ENCODE data around the gene CEP83. TPM values are rescaled to one million over a fixed set of nuclear protein-coding genes. Genes with fewer than 3 reads are reported as not detected.

The CEP83 gene
- total and polyA plus RNA-seq, 2 donors from 2014 or later, result 3.2 to 17.1 TPM

DNA sequence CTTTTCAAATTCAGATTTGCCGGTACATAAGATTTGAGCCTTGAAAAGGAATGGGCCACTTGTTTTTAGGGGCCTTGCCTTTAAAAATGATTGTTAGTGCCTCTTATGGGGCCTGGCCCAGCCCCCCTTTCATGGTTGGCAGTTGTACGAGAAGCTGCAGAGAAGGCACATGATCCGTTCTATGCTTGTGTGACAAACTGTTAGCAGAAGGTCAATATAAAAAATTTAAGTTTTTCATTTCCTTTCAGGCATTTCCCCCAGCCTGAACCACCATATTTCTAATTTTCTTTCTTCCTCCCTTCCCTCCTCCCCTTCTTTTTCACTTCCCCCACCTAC is 192.2 kb downstream of the CEP83 start:
- H3K4me3 ChIP-seq (ENCODE audit: low read length in 3 of 3), result no peak overlapping the region
- TF ChIP-seq, protein P1, sequence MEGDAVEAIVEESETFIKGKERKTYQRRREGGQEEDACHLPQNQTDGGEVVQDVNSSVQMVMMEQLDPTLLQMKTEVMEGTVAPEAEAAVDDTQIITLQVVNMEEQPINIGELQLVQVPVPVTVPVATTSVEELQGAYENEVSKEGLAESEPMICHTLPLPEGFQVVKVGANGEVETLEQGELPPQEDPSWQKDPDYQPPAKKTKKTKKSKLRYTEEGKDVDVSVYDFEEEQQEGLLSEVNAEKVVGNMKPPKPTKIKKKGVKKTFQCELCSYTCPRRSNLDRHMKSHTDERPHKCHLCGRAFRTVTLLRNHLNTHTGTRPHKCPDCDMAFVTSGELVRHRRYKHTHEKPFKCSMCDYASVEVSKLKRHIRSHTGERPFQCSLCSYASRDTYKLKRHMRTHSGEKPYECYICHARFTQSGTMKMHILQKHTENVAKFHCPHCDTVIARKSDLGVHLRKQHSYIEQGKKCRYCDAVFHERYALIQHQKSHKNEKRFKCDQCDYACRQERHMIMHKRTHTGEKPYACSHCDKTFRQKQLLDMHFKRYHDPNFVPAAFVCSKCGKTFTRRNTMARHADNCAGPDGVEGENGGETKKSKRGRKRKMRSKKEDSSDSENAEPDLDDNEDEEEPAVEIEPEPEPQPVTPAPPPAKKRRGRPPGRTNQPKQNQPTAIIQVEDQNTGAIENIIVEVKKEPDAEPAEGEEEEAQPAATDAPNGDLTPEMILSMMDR (IDR thresholded peaks at IDR 0.05; ENCODE audit: borderline replicate concordance, extremely low read depth, insufficient read depth), result no peak
- H3K9me3 ChIP-seq (ENCODE audit: control insufficient read depth in 2 of 3, insufficient read depth in 1 of 3, low read length in 3 of 3), result no peaks in the 10 kb centered on the region
- FAIRE-seq, result no peak
- no peaks in the 10 kb centered on the region for H3K36me3 ChIP-seq (ENCODE audit: control insufficient read depth in 2 of 3, insufficient read depth in 3 of 3, low read length in 3 of 3)
- no peak overlapping the region for H3K9ac ChIP-seq (ENCODE audit: low read length in 3 of 3)
- H3K27ac ChIP-seq (ENCODE audit: low read depth in 2 of 2, low read length in 2 of 2), result no peak overlapping the region
- no peaks in the 10 kb centered on the region for H3K4me1 ChIP-seq (ENCODE audit: control insufficient read depth in 2 of 3, insufficient read depth in 2 of 3, low read depth in 1 of 3, low read length in 3 of 3)
- no peaks in the 10 kb centered on the region for H3K27me3 ChIP-seq (ENCODE audit: control insufficient read depth, insufficient read depth, low read length)
- intact Hi-C loops (cut with DNase I), result no loop called here
- DNase-seq, result no peak

DNA sequence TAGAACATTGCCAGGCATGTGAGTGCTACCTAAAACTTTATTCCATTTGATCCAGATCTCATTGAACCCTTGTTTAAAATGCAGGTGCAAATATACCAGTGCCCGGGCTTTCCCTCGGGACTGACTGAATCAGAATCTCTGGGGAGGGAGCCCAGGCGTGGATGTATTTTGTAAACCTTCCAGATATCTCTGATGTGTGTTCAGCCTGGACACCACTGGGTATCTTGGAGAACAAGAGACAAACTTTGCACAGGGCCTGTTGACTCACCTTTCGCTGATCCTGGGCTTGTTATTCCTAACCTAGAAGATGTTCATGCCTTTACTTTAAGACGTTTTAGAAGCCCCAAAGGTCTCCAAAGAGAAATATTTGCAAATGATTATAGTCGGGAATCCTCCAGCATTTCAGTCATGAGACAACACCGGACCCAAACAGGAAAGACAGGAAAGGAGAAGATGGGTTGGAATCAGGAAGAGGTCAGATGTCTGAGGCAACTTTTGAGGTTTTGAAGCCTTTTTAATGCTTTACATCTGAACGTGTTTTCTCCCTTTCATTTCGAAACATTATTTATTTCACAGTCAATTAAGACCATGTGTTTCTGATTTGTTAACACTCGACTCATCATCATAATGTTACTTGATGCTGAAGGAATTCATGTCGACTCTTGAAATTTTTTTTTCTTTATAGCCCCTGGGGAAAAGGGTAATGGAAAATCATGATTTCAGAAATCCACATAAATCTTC is 192.7 kb downstream of the CEP83 start:
- no peak overlapping the region for H3K4me3 ChIP-seq (ENCODE audit: low read length in 3 of 3)
- intact Hi-C loops (cut with DNase I), result no loop called here
- no peak overlapping the region for H3K27ac ChIP-seq (ENCODE audit: low read depth in 2 of 2, low read length in 2 of 2)
- no peak overlapping the region for H3K9ac ChIP-seq (ENCODE audit: low read length in 3 of 3)
- no peaks in the 10 kb centered on the region for H3K36me3 ChIP-seq (ENCODE audit: control insufficient read depth in 2 of 3, insufficient read depth in 3 of 3, low read length in 3 of 3)
- no peaks in the 10 kb centered on the region for H3K9me3 ChIP-seq (ENCODE audit: control insufficient read depth in 2 of 3, insufficient read depth in 1 of 3, low read length in 3 of 3)
- H3K4me1 ChIP-seq (ENCODE audit: control insufficient read depth in 2 of 3, insufficient read depth in 2 of 3, low read depth in 1 of 3, low read length in 3 of 3), result peaks cover 0 to 3% (median under 1%) of the 10 kb centered on the region in 3 donors
- H3K27me3 ChIP-seq (ENCODE audit: control insufficient read depth, insufficient read depth, low read length), result no peaks in the 10 kb centered on the region
- no peak for DNase-seq
- TF ChIP-seq, protein P1 (IDR thresholded peaks at IDR 0.05; ENCODE audit: borderline replicate concordance, extremely low read depth, insufficient read depth), result no peak
- FAIRE-seq, result no peak

DNA sequence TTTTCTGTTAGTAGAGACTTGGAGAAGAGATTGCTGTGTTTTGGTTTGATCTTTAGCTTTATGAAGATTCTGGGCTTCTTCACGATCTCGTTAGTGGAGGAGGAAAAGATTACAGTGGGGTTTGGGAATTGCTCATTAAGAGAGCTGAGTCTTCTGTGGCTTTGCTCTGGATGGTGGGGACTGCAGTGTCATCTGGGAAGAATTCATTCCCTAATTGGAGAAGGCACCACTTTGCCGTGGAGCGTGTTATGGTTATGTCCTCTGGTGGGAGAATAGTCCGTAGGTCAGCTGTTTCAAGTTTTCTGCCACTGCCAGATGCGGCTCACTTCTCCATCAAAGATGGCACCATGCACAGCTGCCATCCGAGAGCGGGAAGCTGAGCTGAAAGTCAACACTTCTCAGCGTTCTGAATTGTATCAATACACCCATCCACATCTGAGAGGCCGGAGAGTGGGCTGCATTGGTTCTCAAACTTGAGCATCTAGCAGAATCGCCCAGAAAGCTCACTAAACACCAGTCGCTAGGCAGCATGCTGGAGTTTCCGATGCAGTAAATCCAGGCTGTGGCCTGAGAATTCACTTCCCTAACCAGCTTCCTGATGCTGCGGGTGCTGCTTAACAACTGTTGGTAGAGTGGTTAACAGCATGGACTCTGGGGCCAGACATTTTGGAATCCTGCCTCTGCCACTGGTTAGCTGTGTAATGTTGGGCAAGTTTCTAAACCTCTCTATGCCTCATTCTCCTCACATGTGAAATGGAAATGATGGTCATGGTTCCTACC is 193.5 kb downstream of the CEP83 start:
- H3K9ac ChIP-seq (ENCODE audit: low read length in 3 of 3), result no peak overlapping the region
- intact Hi-C loops (cut with DNase I), result no loop called here
- no peaks in the 10 kb centered on the region for H3K36me3 ChIP-seq (ENCODE audit: control insufficient read depth in 2 of 3, insufficient read depth in 3 of 3, low read length in 3 of 3)
- no peaks in the 10 kb centered on the region for H3K27me3 ChIP-seq (ENCODE audit: control insufficient read depth, insufficient read depth, low read length)
- DNase-seq, result no peak
- no peaks in the 10 kb centered on the region for H3K9me3 ChIP-seq (ENCODE audit: control insufficient read depth in 2 of 3, insufficient read depth in 1 of 3, low read length in 3 of 3)
- no peak overlapping the region for H3K4me3 ChIP-seq (ENCODE audit: low read length in 3 of 3)
- H3K27ac ChIP-seq (ENCODE audit: low read depth in 2 of 2, low read length in 2 of 2), result no peak overlapping the region
- no peak for FAIRE-seq
- H3K4me1 ChIP-seq (ENCODE audit: control insufficient read depth in 2 of 3, insufficient read depth in 2 of 3, low read depth in 1 of 3, low read length in 3 of 3), result peaks cover 0 to 9% (median 6%) of the 10 kb centered on the region in 3 donors
- TF ChIP-seq, protein P1 (IDR thresholded peaks at IDR 0.05; ENCODE audit: borderline replicate concordance, extremely low read depth, insufficient read depth), result no peak

Data from kidney (tissue), 14 donors.